HepG2 (cell line): ENCODE measurements around the gene RNU4-1. TPM values are rescaled to one million over a fixed set of nuclear protein-coding genes. Genes with fewer than 3 reads are reported as not detected.

Experiments used
- ADNP ChIP-seq: sonication (generic); formaldehyde crosslinking; IDR thresholded peaks from 2 replicates; pipeline ENCODE4 v1.4.0; 2020; ENCODE audit warnings: missing genetic modification reagents
- CBX1 ChIP-seq: IDR thresholded peaks from one replicate; pipeline ENCODE4 v1.6.1; 2016; ENCODE audit warnings: antibody characterized with exemption, low read depth
- CREB1 ChIP-seq, 2 experiments: fragments of 450-650 bp in 1 of 2; IDR thresholded peaks; 2 replicates each; pipeline ENCODE4 v1.6.1; 2016 to 2017; ENCODE audit warnings: control low read depth in 1 of 2, mild to moderate bottlenecking in 1 of 2, missing compliant biosample characterization in 1 of 2, missing genetic modification characterization in 1 of 2
- DNMT1 ChIP-seq: sonication (generic); formaldehyde crosslinking; IDR thresholded peaks from 2 replicates; pipeline ENCODE4 v1.5.1; 2020; ENCODE audit warnings: mild to moderate bottlenecking, missing genetic modification reagents
- ELF1 ChIP-seq: sonication (generic); formaldehyde crosslinking; IDR thresholded peaks from 2 replicates; pipeline ENCODE4 v1.4.0; 2020; ENCODE audit warnings: missing genetic modification reagents
- GABPB1 ChIP-seq: IDR thresholded peaks from 2 replicates; pipeline ENCODE4 v1.6.1; 2016; ENCODE audit warnings: mild to moderate bottlenecking, missing genetic modification reagents, moderate library complexity, missing compliant biosample characterization
- HES4 ChIP-seq: sonication (generic); formaldehyde crosslinking; IDR thresholded peaks from 2 replicates; pipeline ENCODE4 v1.9.0; 2021; ENCODE audit warnings: mild to moderate bottlenecking, missing genetic modification reagents, borderline replicate concordance
- IKZF4 ChIP-seq: sonication (generic); formaldehyde crosslinking; IDR thresholded peaks from 2 replicates; pipeline ENCODE4 v1.5.1; 2020; ENCODE audit warnings: borderline replicate concordance, mild to moderate bottlenecking, low read depth, missing genetic modification reagents; ENCODE audit errors: not compliant biosample characterization
- KDM3A ChIP-seq: IDR thresholded peaks from 2 replicates; pipeline ENCODE4 v1.6.1; 2018; ENCODE audit warnings: low read depth, missing compliant biosample characterization
- MEIS1 ChIP-seq: sonication (generic); formaldehyde crosslinking; IDR thresholded peaks from 2 replicates; pipeline ENCODE4 v1.9.0; 2021; ENCODE audit warnings: mild to moderate bottlenecking, missing genetic modification reagents, moderate library complexity, borderline replicate concordance
- MTA1 ChIP-seq: sonication (generic); formaldehyde crosslinking; IDR thresholded peaks from 2 replicates; pipeline ENCODE4 v1.4.0; 2020; ENCODE audit warnings: missing genetic modification reagents, mild to moderate bottlenecking, borderline replicate concordance
- MXI1 ChIP-seq: IDR thresholded peaks from 3 replicates; pipeline ENCODE4 v1.6.1; 2012; ENCODE audit warnings: low read depth, low read length, inconsistent platforms, borderline replicate concordance
- POLR2A ChIP-seq, 2 experiments: IDR thresholded peaks; 2 replicates each; pipeline ENCODE4 v1.6.1; 2011; ENCODE audit warnings: low read depth in 2 of 2, low read length in 2 of 2, mild to moderate bottlenecking in 1 of 2, moderate library complexity in 1 of 2; ENCODE audit not compliant: insufficient read depth in 1 of 2
- POLR2AphosphoS5 ChIP-seq: IDR thresholded peaks from 2 replicates; pipeline ENCODE4 v1.6.1; 2012; ENCODE audit warnings: low read depth, low read length
- POLR2G ChIP-seq: fragments of 200-400 bp; formaldehyde crosslinking; IDR thresholded peaks from 2 replicates; pipeline ENCODE4 v1.6.1; 2018; ENCODE audit warnings: mild to moderate bottlenecking, low read depth, low read length, moderate library complexity
- RBFOX2 ChIP-seq: fragments of 200-400 bp; formaldehyde crosslinking; IDR thresholded peaks from 2 replicates; pipeline ENCODE4 v1.6.1; 2017; ENCODE audit warnings: low read depth, mild to moderate bottlenecking, low read length
- REL ChIP-seq: sonication (generic); formaldehyde crosslinking; conservative IDR thresholded peaks from 2 replicates; pipeline ENCODE4 v1.8.0; 2022; ENCODE audit warnings: mild to moderate bottlenecking, missing genetic modification reagents, moderate library complexity
- RFX1 ChIP-seq: fragments of 450-650 bp; IDR thresholded peaks from 2 replicates; pipeline ENCODE4 v1.6.1; 2017
- TGIF2 ChIP-seq: IDR thresholded peaks from 2 replicates; pipeline ENCODE4 v1.6.1; 2016; ENCODE audit warnings: control low read depth, missing compliant biosample characterization
- YY1 ChIP-seq: IDR thresholded peaks from 2 replicates; pipeline ENCODE4 v1.6.1; 2011; ENCODE audit warnings: low read length, low read depth, moderate library complexity, mild to moderate bottlenecking; ENCODE audit not compliant: insufficient read depth, insufficient replicate concordance
- ZEB1 ChIP-seq: IDR thresholded peaks from 2 replicates; pipeline ENCODE4 v1.6.1; 2012; ENCODE audit warnings: mild to moderate bottlenecking, low read depth, inconsistent platforms; ENCODE audit not compliant: insufficient replicate concordance
- ZNF546 ChIP-seq: sonication (generic); formaldehyde crosslinking; conservative IDR thresholded peaks from 2 replicates; pipeline ENCODE4 v1.8.1; 2023; ENCODE audit warnings: mild to moderate bottlenecking, missing genetic modification reagents
- polyA plus RNA-seq, 8 experiments: library from polyadenylated mRNA; depleted of rRNA in 3 of 8; stranded (reverse) in 7 of 8; unstranded in 1 of 8; fragments of >200 nt; fragmentation: Illumina TruSeq in 4 of 8; extraction: Trizol in 4 of 8; gene quantifications; 2 replicates each; pipeline versions ENCODE4 v1.2.1 to v1.2.3, GENCODE V29; 2011 to 2016; ENCODE audit warnings: low read depth in 4 of 8, missing spikeins in 1 of 8, mixed read lengths in 1 of 8; ENCODE audit not compliant: insufficient read depth in 1 of 8
- total RNA-seq, 5 experiments: library from RNA; depleted of rRNA; stranded (reverse); fragments of >200 nt; fragmentation: Illumina TruSeq; extraction: Trizol; gene quantifications; 2 replicates each; pipeline ENCODE4 v1.2.3, GENCODE V29; 2016; ENCODE audit warnings: low read depth in 1 of 5
- TF ChIP-seq, protein P1 (sequence below): sonication (generic); formaldehyde crosslinking; IDR thresholded peaks from 2 replicates; pipeline ENCODE4 v1.5.0; 2020; ENCODE audit warnings: missing genetic modification reagents
- TF ChIP-seq, protein P2 (sequence below): sonication (generic); formaldehyde crosslinking; IDR thresholded peaks from 2 replicates; pipeline ENCODE4 v1.4.0; 2020; ENCODE audit warnings: mild to moderate bottlenecking, missing genetic modification reagents
- TF ChIP-seq, protein P3 (sequence below): sonication (generic); formaldehyde crosslinking; IDR thresholded peaks from 2 replicates; pipeline ENCODE4 v1.4.0; 2020; ENCODE audit warnings: mild to moderate bottlenecking, missing genetic modification reagents, borderline replicate concordance

The RNU4-1 gene
- total and polyA plus RNA-seq, 2 of the 13 experiments (the other 11 are each of a cell fraction or from before 2014, with no cell fraction given): 7,407 TPM; not detected in 1

DNA sequence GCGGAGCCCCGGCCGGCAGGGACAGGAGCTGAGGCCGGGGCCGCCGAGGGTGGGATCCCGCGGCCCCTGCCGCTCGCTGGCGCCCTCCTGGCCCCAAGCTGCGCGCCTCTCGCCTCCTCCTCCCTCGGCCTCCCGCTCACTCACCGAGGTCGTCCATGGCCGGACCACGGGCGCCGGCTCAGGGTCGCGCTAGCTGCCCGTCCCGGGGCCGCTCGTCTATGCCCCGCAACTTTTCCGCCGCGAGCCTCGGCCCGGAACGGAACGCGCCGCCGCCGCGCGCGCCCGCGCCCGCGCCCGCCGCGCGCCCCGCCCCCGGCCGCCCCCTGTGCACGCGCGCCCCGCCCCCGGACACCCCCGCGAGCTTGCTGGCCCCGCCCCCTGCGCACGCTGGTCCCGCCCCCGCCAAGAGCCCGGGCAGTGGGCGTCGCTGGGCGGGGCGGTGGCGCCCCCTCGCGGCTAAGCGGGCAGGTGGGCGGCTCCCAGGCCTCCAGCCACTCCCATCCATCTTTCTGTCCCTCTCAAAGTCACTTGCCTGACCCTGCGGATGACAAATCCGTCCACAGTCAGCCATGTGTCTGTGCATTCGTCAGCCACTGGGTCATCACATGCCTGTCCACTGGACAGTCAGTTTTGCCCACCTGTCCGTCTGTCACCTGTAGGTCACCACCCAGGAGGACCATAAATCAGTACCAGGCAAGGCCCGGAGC, 27.4 kb downstream of the RNU4-1 start, which contains the start of gene PXN (continued):
- peak; percentile 60 for TF ChIP-seq POLR2G
- peak; percentile 77; the same call in 1 of the 2 replicates for TF ChIP-seq MEIS1
- TF ChIP-seq ELF1 (CRISPR knock-in tag): 0 out of 2 replicates have a peak, but pooled peaks have one; percentile 27
- TF ChIP-seq TGIF2 (CRISPR knock-in tag): peak; percentile 77; the same call in 1 of the 2 replicates
- TF ChIP-seq HES4: 0 out of 2 replicates have a peak, but pooled peaks have one; percentile 33
- TF ChIP-seq, protein P1, sequence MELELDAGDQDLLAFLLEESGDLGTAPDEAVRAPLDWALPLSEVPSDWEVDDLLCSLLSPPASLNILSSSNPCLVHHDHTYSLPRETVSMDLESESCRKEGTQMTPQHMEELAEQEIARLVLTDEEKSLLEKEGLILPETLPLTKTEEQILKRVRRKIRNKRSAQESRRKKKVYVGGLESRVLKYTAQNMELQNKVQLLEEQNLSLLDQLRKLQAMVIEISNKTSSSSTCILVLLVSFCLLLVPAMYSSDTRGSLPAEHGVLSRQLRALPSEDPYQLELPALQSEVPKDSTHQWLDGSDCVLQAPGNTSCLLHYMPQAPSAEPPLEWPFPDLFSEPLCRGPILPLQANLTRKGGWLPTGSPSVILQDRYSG (CRISPR knock-in tag): no peak
- TF ChIP-seq, protein P2, sequence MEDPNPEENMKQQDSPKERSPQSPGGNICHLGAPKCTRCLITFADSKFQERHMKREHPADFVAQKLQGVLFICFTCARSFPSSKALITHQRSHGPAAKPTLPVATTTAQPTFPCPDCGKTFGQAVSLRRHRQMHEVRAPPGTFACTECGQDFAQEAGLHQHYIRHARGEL: no peak
- TF ChIP-seq CBX1: no peak
- TF ChIP-seq, protein P3, sequence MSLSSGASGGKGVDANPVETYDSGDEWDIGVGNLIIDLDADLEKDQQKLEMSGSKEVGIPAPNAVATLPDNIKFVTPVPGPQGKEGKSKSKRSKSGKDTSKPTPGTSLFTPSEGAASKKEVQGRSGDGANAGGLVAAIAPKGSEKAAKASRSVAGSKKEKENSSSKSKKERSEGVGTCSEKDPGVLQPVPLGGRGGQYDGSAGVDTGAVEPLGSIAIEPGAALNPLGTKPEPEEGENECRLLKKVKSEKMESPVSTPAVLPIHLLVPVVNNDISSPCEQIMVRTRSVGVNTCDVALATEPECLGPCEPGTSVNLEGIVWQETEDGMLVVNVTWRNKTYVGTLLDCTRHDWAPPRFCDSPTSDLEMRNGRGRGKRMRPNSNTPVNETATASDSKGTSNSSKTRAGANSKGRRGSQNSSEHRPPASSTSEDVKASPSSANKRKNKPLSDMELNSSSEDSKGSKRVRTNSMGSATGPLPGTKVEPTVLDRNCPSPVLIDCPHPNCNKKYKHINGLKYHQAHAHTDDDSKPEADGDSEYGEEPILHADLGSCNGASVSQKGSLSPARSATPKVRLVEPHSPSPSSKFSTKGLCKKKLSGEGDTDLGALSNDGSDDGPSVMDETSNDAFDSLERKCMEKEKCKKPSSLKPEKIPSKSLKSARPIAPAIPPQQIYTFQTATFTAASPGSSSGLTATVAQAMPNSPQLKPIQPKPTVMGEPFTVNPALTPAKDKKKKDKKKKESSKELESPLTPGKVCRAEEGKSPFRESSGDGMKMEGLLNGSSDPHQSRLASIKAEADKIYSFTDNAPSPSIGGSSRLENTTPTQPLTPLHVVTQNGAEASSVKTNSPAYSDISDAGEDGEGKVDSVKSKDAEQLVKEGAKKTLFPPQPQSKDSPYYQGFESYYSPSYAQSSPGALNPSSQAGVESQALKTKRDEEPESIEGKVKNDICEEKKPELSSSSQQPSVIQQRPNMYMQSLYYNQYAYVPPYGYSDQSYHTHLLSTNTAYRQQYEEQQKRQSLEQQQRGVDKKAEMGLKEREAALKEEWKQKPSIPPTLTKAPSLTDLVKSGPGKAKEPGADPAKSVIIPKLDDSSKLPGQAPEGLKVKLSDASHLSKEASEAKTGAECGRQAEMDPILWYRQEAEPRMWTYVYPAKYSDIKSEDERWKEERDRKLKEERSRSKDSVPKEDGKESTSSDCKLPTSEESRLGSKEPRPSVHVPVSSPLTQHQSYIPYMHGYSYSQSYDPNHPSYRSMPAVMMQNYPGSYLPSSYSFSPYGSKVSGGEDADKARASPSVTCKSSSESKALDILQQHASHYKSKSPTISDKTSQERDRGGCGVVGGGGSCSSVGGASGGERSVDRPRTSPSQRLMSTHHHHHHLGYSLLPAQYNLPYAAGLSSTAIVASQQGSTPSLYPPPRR (CRISPR knock-in tag): 0 out of 2 replicates have a peak, but pooled peaks have one; percentile 17
- TF ChIP-seq REL: no peak
- no peak for TF ChIP-seq ZEB1
- TF ChIP-seq YY1: peak; percentile 65
- no peak for TF ChIP-seq RFX1
- peak; percentile 41 to 66; a peak in 3 of 4 replicates for TF ChIP-seq POLR2A (IDR thresholded peaks at IDR 0.05; ENCODE audit: insufficient read depth in 1 of 2, low read depth in 2 of 2, low read length in 2 of 2)
- no peak for TF ChIP-seq CREB1 (IDR thresholded peaks at IDR 0.05)
- no peak for TF ChIP-seq CREB1 (CRISPR knock-in tag; IDR thresholded peaks at IDR 0.05)
- TF ChIP-seq RBFOX2: peak; percentile 77
- TF ChIP-seq ZNF546: no peak; the same call in 1 of the 2 replicates
- peak; percentile 56; the same call in 1 of the 2 replicates for TF ChIP-seq KDM3A (CRISPR knock-in tag)
- TF ChIP-seq GABPB1: peak; percentile 52
- peak; percentile 88; the same call in 1 of the 3 replicates for TF ChIP-seq MXI1
- no peak for TF ChIP-seq IKZF4 (CRISPR knock-in tag)
- 0 out of 2 replicates have a peak, but pooled peaks have one; percentile 50 for TF ChIP-seq MTA1 (CRISPR knock-in tag)
- TF ChIP-seq POLR2AphosphoS5: peak; percentile 47
- no peak for TF ChIP-seq DNMT1
- TF ChIP-seq ADNP (CRISPR knock-in tag): no peak
